ENCODE data around the gene PLEKHA8. TPM values are rescaled to one million over a fixed set of nuclear protein-coding genes. Genes with fewer than 3 reads are reported as not detected.
A peak's percentile ranks its signal among the peaks of the same experiment; 100 is the strongest.

Gene PLEKHA8
- total RNA-seq, 1 experiment from 2014 or later = 38.1 TPM

- TF ChIP-seq SP1 (CRISPR knock-in tag; conservative IDR thresholded peaks at IDR 0.05) (peak; percentile 99), E2F5 (CRISPR knock-in tag; IDR thresholded peaks at IDR 0.05) (peak; percentile 73), GABPB1 (CRISPR knock-in tag; IDR thresholded peaks at IDR 0.05) (peak; percentile 66; the same call in 1 of the 2 replicates), GRHL2 (CRISPR knock-in tag; IDR thresholded peaks at IDR 0.05; ENCODE audit: insufficient replicate concordance, severe bottlenecking) (no peak), JUN (CRISPR knock-in tag; IDR thresholded peaks at IDR 0.05) (no peak), GTF2I (CRISPR knock-in tag; conservative IDR thresholded peaks at IDR 0.05) (no peak), FOXK1 (CRISPR knock-in tag; IDR thresholded peaks at IDR 0.05) (peak; percentile 26; the same call in 1 of the 2 replicates), CDX4 (CRISPR knock-in tag; IDR thresholded peaks at IDR 0.05; ENCODE audit: borderline replicate concordance) (no peak), E2F1 (CRISPR knock-in tag; IDR thresholded peaks at IDR 0.05) (no peak), ZNF263 (CRISPR knock-in tag; IDR thresholded peaks at IDR 0.05; ENCODE audit: low read depth) (0 out of 2 replicates have a peak, but pooled peaks have one; percentile 12), CREB1 (CRISPR knock-in tag; IDR thresholded peaks at IDR 0.05) (no peak), CREM (CRISPR knock-in tag; IDR thresholded peaks at IDR 0.05) (peak; percentile 69), TCF7 (CRISPR knock-in tag; IDR thresholded peaks at IDR 0.05; ENCODE audit: low read depth) (0 out of 2 replicates have a peak, but pooled peaks have one; percentile 51)
These were observed at the start of gene PLEKHA8 (continued) for GRCh38 chr7:30028216-30028748.

GRCh38 chr7:29980151-29980550, 48.1 kb upstream of the PLEKHA8 start:
- no peak for ATAC-seq
- no peak overlapping the region for H3K4me3 Mint-ChIP-seq
- TF ChIP-seq NR3C1 (CRISPR knock-in tag; conservative IDR thresholded peaks at IDR 0.05; ENCODE audit: low read depth) (no peak), ARID4B (CRISPR knock-in tag; IDR thresholded peaks at IDR 0.05; ENCODE audit: borderline replicate concordance) (no peak), ESRRA (CRISPR knock-in tag; IDR thresholded peaks at IDR 0.05; ENCODE audit: borderline replicate concordance) (no peak), ETV6 (CRISPR knock-in tag; IDR thresholded peaks at IDR 0.05) (no peak), NFATC4 (CRISPR knock-in tag; IDR thresholded peaks at IDR 0.05) (no peak), TP53 (CRISPR knock-in tag; IDR thresholded peaks at IDR 0.05) (no peak), ZBTB21 (CRISPR knock-in tag; IDR thresholded peaks at IDR 0.05; ENCODE audit: borderline replicate concordance) (no peak), FOXJ3 (CRISPR knock-in tag; IDR thresholded peaks at IDR 0.05; ENCODE audit: borderline replicate concordance) (no peak)
- no peak overlapping the region for H3K27ac Mint-ChIP-seq
- H3K36me3 Mint-ChIP-seq = peaks cover 3% of the 10 kb centered on the region
- H3K4me1 Mint-ChIP-seq = peaks cover 7% of the 10 kb centered on the region; the same call in 1 of the 2 replicates
- no peaks in the 10 kb centered on the region for H3K9me3 Mint-ChIP-seq
- ChIA-PET POLR2A (no interaction called here), CTCF (no interaction called here)
- DNase-seq (ENCODE audit: low spot score) = no peak
- H3K27me3 Mint-ChIP-seq (ENCODE audit: low read depth) = no peaks in the 10 kb centered on the region
